Stimulated activated CD4-positive, alpha-beta T cell treated with anti-CD3 and anti-CD28 coated beads, Interleukin-4, amount 100 ng/mL, for 48 hours (primary cell): ENCODE results near the gene FOXR1.
"Not testable (repeated sequence)": the region's sequence is repeated elsewhere in the genome, so short reads cannot be mapped to it uniquely, and the experiment has no call there.

ENCODE experiments used
- DNase-seq, 2 donors: peaks; one replicate each; pipeline ENCODE4 v3.0.0-alpha.2; 2020; ENCODE audit warnings: low read depth in 2 of 2

Gene FOXR1

DNA sequence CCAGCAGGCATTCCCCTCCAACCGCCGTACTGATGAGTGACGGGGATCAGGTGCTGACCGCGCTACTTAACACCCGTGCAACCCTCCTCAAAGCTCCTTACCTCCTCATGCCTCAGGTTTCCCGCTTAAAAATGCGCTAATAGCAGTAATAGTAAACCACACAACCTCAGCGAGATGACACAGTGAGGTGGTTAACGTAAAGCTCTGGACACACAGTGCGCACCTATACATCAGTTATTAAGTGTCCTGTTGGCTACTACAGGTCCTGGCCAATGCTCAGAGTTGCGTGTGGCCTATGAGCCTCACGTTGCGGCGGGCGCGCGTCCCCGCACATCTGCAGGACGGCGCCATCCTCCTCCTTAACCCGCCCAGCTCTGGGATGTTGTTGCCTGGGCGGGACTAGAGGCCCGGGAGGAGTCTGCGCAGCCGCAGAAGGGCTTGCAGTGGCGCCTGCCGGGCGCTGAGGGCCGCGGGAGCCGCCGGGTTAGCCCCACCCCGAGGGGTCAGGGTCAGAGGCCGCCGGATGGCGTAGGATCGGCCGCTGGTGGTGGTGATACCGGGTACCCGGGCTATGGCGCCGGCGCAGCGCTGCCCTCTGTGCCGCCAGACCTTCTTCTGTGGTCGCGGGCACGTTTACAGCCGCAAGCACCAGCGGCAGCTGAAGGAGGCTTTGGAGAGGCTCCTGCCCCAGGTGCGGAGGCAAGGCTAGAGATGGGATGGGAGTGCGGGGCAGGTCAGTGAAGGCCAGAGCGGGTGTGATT, 26.2 kb downstream of the FOXR1 start, which contains the start of gene CENATAC:
CENATAC (plus strand) TSS at position 512 of the 761 bp plus-strand sequence; CDS start at position 572, 60 bp downstream.
- peak; percentile 94 to 96 for DNase-seq

DNA sequence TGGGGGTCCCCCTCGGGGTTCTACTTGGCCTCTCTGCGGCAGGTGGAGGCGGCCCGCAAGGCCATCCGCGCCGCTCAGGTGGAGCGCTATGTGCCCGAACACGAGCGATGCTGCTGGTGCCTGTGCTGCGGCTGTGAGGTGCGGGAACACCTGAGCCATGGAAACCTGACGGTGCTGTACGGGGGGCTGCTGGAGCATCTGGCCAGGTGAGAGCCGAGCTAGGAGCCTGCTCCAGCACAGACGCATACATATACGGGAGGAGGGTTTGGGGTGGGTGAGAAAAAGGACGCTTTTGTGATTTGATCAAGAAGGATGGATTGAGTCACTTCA, 26.8 kb downstream of the FOXR1 start:
- no peak for DNase-seq

DNA sequence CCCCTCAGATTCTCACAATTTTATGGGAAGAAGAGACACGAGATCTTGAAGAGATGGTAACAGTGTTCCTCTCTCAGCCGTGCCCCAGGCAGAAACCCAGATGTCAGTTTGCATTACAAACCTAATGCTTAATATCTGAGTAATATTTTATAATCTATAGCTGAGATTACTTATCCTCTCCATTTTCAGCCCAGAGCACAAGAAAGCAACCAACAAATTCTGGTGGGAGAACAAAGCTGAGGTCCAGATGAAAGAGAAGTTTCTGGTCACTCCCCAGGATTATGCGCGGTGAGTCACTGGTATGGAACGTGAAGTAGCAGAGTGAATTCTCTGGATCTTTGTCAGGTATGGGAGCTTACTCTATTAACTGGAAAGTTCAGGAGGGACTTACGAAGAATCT, 27.3 kb downstream of the FOXR1 start:
- no peak for DNase-seq

DNA sequence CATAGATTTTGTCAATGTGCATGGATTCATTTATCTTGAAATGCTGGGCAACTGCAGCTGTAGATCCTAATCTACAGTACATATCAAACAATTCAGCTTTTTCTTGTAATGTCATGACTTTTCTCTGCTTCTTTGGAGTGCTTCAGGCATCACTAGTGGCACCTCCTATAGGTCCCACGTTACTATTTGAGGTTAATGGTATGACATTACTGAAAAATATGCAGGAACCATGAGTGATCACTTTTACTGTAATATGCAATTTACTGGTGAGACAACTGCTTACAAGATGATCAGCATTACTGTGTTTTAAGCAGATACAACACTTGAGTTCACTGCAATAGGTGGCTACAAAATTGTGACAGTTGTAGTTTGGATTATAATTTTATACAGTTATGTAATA, 29.3 kb downstream of the FOXR1 start:
- no peak for DNase-seq

DNA sequence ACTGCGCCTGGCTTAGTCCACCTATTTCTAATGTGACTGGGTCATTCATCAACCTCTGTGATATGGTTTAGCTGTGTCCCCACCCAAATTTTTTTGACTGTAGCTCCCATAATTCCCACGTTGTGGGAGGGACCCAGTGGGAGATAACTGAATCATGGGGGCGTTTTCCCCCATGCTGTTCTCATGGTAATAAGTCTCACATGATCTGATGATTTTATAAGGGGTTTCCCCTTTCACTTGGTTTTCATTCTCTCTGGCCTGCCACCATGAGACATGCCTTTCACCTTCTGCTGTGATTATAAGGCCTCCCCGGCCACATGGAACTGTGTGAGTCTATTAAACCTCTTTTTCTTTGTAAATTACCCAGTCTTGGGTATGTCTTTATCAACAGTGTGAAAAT, 35.1 kb downstream of the FOXR1 start:
- no peak for DNase-seq

DNA sequence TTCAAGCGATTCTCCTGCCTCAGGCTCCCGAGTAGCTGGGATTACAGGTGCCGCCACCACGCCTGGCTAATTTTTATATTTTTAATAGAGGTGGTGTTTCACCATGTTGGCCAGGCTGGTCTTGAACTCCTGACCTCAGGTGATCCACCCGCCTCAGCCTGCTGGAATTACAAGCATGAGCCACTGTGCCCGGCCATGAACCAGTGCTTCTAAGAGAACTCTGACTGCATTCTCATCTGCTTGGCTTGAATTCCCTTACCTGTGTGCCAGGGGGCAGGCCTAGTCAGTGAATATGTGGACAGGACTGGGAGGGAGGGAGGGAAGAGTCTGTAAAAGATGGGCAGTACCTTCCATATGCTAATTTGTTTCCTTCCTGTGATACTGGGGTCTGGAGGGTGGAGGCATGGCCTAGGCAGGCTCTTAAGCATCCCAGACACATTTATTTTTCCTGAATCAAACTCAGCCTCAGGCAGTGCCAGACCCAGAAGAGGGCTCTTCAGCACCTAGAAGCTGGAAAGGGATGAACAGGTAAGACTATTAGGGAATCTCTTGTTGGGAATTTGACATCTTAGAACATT, 40.0 kb downstream of the FOXR1 start:
- no peak for DNase-seq

DNA sequence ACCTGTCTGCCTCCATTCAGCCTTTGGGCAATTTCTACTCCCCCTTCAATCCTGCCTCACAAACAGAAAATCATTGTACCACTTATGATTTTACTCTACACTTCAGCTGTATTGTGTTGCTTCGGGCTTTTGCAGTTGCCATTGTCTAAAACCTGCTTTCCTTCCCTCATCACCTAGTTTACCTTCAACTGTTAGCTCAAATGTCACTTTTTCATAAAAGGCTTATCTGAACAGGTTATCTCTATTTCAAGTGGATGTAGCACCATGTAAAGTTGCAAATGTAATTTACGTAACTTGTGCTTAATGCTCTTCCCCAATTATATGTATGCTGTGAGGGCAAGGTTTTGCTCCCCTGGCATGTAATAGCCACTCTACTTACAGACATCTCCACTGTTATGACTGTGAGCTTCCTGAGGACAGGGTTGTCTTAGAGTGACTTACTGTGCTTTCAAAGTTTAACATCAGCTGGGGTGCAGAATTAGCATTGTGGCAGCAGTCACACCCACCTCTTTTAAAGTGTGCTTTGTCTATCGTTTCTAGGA, 41.1 kb downstream of the FOXR1 start:
- no peak for DNase-seq

DNA sequence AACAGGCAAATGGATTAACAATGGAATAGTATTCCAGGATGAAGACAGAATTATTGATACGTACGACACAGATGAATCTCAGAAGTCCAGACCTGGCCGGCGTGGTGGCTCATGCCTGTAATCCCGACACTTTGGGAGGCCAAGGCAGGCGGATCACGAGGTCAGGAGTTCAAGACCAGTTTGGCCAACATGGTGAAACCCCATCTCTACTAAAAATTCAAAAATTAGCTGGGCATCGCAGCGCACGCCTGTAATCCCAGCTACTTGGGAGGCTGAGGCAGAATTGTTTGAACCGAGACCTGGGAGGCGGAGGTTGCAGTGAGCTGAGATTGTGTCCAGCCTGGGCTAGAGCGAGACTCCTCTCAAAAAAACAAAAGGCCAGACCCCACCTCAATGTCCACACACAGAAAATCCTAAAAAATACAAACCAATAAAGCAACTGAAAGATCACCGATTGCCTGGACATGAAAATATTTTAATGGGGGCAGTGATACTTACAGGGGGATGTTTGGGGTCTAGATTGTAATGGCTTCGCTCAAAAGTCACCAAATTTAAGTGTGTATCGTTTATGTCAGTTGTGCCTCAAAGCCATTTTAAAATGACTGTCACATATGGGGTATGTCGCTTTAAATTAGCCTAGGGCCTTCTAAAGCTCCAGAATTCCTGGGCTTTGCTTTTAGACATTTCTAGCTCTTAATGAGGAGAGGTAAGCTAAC, 42.8 kb downstream of the FOXR1 start:
- no peak for DNase-seq

DNA sequence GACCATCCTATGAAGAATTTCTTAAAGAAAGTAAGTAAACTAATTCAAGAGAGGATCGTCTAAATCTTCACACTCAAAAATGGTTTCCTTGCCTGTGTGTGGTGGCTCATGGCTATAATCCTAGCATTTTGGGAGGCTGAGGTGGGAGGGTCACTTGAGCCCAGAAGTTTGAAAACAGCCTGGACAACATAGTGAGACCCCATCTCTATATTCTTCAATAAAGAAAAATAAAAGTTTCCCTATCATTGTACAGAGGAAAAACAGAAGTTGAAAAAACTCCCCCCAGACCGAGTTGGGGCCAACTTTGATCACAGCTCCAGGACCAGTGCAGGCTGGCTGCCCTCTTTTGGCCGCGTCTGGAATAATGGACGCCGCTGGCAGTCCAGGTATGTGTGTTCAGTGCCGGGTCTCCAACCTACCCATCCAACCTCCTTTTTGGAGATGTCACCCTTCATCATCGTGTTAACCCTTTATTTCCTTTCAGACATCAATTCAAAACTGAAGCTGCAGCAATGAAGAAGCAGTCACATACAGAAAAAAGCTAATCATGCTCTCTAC, 43.6 kb downstream of the FOXR1 start:
- no peak for DNase-seq

DNA sequence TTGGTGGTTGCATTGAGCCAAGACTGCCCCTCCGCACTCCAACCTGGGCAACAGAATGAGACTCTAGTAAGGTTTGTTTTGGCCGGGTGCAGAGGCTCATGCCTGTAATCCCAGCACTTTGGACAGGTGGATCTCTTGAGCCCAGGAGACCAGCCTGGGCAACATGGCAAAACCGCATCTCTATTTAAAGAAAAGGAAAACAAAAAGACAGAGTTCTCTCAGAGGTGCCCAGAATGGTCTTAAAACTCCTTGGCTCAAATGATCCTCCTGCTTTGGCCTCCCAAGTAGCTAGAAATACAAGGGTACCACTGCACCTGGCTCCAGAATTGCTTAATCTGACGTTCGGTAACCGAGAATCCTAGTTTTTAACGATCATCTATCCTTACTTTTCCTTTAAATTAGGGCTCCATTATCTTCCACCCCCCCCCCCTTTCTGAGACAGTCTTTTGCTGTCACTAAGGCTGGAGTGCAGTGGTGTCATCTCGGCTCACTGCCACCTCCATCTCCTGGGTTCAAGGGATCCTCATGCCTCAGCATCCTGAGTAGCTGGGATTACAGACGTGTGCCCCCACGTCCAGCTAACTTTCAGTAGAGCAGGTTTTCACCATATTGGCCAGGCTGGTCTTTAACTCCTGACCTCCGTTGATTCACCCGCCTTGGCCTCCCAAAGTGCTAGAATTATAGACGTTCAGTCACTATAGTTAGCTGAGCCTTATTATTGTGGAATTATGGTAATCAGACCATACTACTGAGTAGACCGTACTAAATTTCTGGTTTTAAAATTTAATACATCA, 44.9 kb downstream of the FOXR1 start:
- no peak for DNase-seq

DNA sequence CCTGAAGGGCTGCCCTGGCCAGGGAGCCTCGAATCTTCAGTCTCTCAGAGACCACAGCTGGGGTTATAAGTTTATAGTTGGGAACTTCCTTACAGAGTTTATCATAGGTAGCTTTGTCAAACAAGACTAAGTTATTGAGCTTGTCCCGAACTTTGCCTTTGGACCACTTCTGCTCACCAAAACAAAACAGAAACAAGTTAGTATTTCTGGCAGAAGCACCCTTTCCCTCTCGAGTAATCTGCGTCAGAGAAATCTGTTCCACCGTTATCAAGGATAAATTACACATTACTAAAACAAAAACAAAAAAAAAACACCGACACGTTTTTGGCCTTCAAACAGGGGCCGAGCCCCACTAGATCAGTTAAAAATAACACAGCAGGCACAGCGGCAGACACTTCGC, 45.8 kb downstream of the FOXR1 start:
- DNase-seq: not testable (repeated sequence)

DNA sequence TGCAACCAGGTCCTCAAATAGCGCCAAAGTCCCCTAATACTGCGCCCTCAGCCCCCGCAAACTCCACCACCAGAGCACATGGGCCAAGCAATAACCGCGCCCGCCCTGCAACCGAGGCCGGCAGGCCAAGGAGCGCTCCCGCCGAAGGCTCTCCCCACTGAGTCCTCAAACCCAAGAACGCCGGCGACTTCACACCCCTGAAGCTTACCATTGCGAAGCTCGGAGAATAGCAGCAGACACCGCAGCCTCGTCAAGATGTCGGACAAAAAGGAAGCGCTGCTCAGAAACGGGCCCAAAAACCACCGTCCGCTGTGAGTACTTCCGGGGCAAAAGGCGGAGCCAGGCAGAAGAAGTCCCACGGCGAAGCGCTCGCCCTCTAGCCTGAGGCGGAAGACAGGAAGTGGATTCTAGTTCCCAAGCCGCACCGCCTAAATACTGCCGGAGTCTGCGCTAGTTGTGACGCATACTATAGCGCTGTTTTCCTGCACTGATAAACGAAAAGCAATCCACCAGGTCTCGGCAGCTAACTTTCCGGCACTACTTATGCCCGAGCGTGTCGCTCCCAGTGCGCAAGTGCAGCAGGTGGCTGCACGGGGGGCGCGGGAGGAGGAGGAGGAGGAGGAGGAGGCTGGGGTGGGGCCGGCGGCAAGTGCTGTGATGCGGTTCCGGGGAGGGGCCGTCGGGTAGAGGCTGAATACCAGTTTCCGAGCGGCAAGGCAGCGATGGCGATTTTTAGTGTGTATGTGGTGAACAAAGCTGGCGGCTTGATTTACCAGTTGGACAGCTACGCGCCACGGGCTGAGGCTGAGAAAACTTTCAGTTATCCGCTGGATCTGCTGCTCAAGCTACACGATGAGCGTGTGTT, 46.7 kb downstream of the FOXR1 start, which contains the start of the genes RPS25 and TRAPPC4:
RPS25 (minus strand) TSS at position 270 of the 865 bp plus-strand sequence; CDS start at position 211, 59 bp downstream.
TRAPPC4 (plus strand) TSS at position 693 of the 865 bp plus-strand sequence; CDS start at position 723, 30 bp downstream.
- DNase-seq: peak; percentile 87 to 95

DNA sequence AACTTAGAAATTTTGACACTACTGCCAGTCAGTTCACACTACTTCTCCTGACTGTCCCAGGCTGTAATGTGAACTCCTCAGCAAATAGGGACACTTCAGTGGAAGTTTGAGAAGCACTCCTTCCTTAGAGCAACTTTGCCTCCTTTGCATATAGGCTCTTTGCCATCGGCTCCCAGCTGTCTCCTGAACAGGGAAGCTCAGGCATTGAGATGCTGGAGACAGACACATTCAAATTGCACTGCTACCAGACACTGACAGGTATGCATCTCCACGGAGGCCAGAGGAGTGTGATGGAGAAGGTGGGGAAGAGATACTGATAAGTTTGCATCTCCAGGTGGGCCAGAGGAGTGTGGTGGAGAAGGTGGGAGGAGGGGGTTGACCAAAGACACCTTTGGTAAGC, 48.4 kb downstream of the FOXR1 start:
- no peak for DNase-seq

DNA sequence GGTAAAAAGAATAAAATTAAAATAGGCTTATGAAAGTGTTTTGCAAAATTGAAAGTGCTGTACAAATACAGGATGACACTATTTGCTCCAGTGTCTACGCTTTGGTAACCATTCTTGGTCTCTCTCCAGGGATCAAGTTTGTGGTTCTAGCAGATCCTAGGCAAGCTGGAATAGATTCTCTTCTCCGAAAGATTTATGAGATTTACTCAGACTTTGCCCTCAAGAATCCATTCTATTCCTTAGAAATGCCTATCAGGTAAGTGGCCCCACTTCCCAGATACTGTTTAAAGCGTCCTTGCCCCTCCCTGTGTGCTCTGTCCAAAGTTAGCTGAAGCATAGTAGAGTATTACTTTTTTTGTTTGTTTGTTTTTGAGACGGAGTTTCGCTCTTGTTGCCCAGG, 50.1 kb downstream of the FOXR1 start:
- DNase-seq: no peak

DNA sequence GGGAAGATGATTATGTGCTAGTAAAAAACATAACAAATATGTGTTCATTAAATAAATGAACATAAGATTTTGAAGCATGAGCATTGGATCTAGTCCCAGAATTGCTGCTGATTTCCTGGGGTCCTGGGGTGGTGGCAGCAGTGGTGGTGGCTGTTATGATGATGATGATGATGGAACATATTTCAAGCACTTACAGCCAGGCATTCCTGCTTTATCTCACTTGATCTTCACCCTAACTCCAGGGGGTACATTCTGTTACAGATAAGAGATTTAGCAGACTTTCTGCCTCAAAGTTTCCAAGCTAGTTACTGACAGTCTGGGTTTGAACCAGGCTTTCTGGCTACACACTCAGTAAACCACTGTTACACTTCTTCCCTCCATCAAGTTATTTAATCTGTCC, 52.2 kb downstream of the FOXR1 start:
- DNase-seq: no peak

DNA sequence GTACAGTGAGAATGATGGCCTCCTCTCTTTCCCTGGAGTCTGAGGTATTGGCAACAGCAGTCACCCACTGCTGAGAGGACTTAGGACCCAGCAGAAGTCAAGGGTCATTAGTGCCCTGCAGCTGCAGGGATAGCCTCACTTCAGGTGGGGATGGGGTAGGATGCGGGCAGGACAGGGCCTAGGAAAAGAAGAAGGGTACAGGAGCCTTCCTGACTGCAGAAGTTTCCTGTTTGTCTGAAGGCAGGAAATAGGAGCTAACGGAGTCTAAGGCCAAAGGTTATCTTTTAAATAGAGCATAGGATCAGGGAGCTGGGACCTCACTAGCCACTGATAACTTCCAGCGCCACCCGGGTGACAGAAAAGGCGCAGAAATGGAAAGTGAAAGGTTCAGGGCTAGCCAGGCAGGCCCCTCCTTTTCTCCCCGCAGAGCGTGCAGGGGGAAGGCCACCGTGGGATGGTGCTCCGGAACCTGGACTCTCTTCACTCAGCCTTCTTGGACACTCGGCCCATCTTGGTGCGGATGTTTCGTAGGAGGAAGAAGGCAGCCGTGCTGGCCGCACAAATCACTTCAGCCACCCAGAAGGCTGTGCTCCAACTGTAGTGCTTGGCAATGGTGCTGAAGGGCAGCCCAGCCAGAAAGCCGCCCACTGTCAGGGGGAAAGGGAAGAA, 53.0 kb downstream of the FOXR1 start:
- no peak for DNase-seq

DNA sequence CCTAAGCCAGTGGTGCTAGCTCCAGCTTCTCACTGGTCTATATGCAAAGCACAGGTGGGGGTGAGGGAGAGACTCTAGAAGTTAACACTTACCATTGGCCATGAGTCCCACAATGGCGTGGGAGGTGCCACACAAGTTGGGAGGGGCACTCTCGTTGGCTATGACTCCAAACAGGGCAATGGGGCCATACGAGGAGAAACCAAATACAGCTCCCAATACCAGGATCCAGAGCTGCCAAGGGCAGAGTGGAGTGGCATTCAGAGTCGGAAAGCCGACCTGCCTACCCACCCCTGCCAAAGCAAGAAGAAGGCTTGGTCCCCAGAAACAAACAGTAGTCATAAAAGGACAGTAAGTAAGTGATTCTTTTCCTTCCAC, 53.5 kb downstream of the FOXR1 start:
- no peak for DNase-seq

DNA sequence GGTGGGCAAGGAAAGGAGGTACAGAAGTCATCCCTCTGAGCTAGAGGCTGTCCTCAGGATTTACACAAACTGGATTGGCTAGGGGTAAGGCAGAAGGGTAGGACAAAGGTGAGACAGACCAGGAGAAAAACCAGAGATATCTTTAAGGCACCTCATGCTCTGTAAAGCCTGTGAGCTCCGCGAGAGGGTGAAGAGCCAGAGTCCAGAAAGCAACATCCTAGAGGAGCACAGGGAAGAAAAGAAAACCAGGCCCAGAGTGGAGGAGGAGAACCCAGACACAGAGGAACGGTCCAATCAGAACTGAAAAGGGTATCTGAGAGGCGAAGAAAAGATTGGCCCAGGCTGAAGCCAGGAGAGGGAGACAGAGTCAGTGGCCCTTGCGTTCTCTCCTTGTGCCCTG, 54.0 kb downstream of the FOXR1 start:
- DNase-seq: no peak

DNA sequence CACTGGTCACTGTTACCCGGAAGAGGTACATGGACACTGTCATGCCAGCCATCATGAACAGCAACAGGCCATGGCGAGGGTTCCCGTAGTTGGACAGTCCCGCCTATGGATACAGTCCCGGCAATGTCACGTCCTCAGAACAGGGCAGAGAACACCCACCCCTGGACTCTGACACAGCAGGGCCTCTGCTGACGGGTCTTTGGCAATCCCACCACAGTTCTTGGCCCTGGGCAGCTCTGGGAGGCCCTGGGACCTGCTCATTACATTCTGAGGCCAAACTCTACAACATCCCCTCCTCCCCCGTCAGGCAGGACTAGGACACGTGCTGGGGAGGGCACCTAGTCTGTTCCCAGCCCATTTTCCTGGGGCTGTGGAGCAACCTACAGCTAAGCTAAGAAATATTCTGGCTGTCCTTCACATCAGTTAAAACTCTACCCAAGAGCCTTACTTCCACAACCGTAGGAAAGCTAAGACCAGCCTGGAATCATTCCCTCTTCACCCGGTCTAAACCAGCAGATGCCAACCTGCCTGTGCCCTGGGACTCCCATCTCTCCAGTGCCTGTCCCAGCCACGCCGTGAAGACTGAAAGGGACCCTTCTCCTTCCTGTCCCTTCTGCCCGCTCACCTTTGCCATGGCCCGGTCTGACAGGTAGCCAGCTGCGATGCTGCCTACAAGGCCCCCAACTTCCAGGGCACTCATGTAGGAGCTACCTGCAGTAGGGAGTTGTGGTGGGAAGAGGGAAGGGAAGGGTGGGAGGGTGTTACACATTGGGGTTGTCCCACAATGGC, 54.6 kb downstream of the FOXR1 start:
- no peak for DNase-seq
